Measurements from ENCODE around the gene TTYH3. TPM values are rescaled to one million over a fixed set of nuclear protein-coding genes. Genes with fewer than 3 reads are reported as not detected.

Gene TTYH3
- total RNA-seq, 1 donor from 2014 or later: 23.7 TPM

DNA sequence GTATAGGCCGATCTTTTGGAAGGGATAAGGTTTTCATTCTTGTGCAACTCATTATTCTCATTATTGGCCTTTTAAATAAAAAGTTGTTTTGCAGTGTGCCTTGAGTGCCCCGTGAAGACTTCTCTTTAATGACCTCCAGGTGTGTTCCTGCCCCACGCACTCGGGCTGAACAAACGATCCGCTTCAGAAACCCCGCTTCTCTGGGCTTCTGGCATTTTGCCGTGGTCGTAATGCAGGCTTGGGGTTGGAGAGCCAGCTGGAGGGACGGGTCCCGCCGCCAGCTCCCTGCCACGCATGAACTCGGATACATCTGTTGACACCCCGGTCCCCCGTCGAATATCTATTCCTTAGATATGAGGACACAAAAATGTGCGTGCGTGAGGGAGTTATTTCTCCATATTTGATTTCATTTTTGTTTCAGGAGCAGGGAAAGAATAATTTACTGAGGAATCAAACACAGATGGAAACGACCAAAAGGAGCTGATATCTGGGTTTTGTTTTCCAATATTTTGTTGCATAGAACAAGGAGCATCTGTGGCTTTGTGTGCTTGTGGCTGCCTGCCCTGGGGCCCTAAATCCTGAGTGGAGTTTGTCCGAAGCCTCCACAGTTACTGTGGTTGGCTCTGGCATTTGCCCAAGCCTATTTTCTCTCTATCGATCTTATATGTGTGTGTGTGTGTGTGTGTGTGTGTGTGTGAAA, 17.0 kb upstream of the TTYH3 start:
- intact Hi-C loops (cut with micrococcal nuclease): no loop called here

DNA sequence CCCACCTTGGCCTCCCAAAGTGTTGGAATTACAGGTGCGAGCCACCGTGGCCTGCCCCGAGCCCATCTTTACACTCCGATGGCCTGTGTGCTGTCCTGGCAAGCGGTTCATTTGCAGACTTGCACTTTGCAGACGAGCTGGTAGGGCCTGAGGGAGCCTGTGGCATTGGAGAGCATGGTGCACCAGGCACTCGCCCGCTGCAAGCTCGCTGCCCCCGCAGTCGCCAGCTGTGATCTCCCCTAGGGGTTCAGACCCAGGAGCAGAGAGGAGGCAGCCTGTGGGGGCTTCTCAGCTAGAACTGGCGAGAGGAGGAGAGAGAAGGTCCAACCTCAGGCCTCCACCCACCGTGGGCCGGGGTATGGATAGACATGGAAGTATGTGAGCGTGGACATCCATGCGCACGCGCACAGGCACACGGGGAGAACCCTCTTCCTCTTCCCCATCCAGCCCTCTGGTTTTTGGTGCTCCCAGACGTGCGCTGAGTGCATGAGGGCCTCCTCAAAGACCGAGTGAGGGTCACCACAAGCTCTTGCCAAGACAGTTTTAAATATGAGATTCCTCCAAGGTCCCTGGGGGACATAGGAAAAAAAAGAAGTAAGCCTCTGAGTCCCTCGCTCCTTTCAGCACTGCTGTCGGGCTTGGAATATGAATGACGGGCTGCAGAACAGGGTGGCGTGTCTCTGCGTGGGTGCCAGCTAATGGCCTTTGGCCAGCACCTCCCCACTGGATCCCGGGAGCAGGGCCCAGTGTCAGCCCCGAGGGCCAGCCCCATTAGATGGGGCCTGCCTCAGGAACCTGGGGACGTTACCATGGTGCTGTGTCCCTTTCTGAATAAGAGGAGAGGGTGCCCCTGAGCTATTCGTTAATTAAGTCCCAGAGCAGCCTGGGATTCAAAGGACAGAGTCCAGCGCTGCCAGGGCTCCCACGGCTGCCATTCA, 15.1 kb upstream of the TTYH3 start:
- intact Hi-C loops (cut with micrococcal nuclease): no loop called here

DNA sequence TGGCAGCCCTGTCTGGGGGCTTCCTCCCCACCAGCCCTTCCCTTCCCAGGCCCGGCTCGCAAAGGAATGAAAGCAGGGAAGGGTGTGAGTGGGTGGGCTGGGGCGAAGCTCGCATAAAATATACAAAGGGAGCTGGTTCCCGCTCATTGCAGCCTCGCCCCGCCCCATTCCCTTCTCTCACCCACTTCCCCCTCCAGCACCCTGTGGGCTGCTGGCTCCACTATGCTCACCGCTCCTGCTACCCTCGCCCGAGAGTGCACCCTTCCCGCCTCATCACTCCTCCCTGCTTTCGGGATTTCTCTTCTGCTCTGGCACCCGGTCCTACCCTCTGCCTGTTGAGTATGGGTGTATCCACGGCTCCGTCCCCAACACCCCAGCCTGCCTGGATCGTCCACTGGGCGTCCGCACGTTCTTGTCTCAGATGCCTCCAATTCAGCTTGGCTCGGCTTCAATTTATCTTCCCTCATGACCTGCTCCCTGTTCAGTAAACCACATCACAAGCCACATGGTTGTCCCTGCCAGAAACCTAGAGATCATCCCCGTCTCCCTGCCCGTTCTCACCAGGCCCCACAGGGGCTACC, 14.4 kb upstream of the TTYH3 start:
- intact Hi-C loops (cut with micrococcal nuclease): no loop called here

DNA sequence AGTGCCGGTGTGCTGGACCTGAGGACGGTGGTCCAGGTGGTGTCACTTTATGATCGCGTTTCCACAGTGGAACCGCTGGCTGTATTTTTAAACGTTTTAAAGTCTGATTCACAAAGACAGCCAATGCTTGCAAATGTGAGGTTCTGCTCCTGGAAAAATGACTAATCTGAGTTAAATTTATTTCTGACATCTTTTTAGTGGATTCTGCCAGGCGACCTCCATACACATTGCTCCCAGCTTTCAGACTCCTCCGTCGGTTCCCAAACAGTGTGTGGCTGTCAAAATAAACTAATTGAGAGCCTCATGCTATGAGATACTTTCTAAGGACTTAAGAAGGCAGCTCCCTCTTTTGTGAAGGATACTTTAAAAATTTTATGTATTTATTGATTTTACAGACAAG, 12.7 kb upstream of the TTYH3 start:
- intact Hi-C loops (cut with micrococcal nuclease): no loop called here

DNA sequence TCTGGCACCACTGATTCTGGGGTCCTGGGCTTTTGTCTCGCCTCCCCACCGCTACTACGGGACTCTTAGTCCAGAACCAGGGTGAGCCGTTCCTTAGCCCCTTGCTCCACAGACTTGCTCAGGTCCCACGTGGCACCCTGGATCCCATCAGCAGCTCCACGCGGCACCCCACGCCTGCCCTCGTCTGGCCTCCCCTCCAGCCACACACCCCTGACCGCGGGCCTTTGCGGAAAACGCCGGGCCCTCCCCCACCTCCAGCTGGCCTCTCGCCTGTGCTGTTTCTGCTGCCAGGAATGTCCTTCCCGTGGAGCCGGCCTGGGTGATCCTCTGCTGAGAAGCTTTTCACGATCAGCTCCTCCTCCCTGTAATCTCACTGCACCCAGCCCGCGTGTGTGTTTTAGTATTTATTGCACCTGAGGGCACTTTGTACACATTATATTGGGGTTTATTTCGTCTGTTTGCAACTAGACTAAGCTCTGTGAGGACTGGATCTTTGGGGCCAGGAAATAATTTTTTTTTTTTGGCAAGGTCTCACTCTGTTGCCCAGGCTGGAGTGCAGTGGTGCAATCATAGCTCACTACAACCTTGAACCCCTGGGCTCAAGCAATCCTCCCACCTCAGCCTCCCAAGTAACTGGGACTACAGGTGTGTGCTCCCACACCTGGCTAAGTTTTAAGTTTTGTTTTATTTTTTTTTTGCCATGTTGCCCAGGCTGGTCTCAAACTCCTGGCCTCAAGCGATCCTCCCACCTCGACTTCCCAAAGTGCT, 10.5 kb upstream of the TTYH3 start:
- intact Hi-C loops (cut with micrococcal nuclease): no loop called here

DNA sequence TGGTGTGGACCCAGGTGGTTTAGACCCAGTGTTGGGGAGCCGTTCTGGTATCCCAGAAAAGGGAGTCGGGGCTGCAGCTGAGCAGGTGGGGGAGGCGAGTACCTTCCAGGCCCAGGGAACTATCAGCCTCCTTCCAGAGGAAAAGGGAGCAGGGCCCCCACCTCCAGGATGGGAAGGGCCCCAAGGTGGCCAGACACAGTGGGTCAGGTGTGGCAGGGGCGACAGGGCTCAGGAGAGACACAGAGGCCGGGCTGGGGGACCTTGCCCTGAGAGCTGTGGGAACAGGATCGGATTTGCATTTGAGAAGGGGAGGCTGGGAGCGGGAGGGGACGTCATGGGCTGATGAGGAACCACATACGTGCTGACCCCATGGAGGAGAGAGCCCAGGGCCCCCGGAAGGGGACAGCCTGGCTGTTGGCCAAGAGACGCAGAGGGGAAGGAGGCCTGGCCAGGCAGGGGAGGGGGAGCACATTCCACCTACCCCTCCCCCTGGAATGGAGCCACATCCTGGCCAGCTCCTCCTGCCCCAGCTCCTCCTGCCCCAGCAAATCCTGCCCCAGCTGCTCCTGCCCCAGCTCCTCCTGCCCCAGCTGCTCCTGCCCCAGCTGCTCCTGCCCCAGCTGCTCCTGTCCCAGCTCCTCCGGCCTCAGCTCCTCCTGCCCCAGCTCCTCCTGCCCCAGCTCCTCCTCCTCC, 9.7 kb upstream of the TTYH3 start:
- intact Hi-C loops (cut with micrococcal nuclease): no loop called here

DNA sequence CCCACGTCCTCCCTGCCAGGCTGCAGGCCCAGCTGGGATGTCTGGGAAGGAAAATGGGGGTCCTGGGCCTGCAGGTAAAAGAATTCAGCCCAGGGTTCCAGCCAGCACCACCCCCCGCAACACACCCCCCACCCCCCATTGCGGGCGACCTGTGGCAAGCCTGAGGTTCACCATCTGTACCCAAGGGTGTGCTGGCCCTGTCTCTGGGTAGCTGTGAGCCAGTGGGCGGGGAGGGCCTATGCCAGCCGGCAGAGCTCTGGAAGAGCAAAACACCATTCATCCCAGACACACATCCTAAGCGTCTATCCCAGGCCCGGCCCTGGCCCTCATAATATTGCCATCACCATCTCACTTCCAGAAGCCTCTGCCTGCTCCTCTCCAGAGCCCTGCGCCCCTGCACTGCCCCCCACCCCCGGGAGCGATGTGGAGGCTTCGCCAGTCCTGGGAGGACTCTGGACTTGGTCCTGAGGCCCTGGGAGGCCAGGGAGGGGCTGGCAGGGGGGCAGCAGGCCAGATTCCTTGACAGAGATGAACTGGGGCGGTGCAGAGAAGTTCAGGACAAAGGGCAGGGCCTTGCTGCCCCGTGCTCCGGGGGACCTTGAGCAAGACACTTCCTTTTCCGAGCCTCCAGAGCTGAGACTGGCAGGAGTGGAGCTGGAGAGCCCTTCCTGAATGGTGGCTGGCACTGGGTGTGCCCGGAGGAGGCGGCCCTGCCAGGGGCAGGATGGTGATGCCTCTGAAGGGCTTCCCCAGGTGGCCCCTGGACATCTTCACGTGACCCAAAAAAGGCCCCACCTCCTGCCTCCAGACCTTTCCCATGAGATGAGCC, 8.7 kb upstream of the TTYH3 start:
- intact Hi-C loops (cut with micrococcal nuclease): no loop called here

DNA sequence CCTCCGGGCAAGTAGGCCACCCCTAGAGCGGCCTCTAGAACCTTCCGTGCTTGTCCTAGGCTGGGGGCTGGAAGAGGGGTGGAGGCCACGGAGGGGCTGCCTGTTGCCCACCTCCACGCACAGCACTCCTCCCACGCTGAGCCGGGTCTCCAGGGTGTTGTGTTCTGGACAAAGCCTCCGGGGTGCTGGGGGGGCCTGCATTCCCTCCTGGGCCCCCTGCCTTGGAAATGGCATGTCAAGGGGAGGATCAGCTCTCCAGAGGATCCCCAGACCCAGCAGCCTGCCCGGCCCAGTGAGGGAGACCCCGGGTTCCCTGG, 8.1 kb upstream of the TTYH3 start:
- intact Hi-C loops (cut with micrococcal nuclease): no loop called here

DNA sequence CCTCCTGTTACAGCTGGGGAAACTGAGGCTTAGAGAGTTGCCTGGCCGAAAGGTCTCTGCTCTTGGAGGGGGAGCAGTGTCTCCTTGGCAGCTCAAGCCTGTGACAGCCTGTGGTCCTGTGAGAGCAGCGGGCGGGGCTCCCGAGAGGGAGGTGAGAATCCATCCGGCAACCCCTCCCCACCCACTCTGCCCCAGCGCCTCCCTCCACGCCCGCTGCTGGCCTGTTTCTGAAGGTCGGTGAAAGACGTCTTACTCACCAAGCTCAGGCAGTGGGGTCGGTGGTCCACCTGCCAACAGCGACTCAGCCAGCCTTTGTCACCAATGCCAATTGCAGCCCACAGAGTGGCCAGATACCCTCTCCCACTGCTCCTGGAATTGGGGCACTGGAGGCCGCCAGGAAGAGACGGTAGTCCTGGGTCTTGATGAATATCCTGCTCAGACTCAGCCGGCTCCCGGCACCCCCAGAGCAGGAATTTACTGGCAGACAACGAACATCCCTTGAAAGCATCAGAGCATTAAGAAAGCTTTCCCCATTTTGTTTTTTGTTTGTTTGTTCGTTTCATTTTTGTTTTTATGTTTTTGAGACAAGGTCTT, 7.4 kb upstream of the TTYH3 start:
- intact Hi-C loops (cut with micrococcal nuclease): no loop called here

DNA sequence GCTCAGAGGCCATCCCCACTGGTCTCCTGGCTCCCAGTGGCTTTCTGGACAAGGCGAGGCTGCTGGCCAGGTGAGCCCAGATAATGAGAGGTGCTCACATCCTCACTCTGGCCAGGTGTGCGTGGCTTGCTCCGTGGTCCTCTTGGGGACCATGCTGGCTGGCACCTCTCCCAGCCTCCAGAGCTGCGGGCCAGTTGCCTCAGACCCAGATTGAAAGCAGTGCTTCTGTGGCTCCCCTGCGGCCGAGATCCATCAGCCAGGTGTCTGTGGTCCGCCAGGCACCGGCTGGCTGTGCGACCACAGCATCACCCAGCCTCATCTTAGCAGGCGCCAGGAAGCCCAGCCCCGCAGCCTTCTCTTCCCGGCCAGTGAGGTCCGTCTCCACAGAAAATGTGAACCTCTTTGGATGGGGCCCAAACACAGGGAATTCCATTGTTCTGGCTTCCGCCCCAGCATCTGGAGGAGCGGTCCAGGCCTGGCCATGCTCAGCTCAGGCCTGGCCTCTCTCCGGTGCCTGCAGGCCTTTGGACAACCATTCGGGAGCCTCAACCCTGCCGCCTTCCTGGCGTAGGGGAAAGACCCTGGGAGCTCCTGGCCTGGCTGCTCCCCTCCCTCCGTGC, 5.2 kb upstream of the TTYH3 start:
- intact Hi-C loops (cut with micrococcal nuclease): no loop called here

DNA sequence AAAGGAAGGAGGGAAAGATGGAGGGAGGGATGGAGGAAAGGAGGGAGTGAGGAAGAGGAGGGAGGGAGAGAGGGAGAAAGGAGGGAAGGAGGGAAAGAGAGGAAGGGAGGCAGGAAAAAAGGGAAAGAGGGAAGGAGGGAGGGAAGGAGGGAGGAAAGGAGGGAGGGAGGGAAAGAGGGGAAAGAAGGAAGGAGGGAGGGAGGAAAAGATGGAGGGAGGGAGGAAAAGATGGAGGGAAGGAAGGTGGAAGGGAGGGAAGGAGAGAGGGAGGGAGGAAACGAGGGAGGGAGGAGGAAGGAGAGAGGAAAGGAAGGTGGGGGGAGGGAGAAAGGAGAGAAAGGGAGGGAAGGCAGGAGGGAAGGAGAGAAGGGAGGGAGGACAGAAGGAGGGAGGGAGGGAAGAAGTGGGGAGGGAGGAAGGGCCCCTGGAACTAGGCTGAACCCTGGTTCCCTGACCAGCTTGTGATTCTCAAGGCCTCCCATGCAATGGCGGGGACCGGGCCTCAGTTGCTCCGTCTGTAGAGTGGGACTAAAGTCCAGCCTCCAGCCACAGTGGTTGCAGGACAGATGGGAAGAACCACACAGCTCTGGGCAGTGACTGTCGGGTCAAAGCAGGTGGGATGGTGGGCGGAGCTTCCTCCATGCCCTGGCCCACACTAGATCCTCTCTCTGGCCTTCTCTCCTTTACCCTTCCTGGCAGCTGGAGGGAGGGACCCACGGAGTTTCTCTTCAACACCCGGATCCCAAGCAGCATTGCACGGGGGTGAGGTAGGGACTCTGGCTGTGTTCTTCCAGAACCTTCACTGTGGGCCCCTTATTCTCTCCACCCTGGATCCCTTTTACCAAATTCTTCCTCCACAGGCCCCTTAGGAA, 4.3 kb upstream of the TTYH3 start:
- intact Hi-C loops (cut with micrococcal nuclease): no loop called here

DNA sequence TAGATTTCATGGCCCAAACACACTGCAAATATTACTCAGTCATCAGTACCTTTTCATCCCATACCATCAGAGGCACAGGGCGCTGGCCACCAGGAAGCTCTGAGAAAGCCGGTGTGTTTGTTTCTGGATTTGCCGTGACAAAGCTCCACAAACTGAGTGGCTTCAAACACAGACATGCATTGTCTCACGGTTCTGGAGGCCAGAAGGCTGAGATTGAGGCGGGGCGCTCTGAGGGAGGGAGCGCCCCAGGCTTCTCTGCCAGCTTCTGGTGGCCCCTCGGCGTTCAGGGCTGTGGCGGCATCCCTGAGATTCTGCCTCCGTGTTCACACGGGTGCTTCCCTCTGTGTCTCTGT, 3.7 kb upstream of the TTYH3 start:
- intact Hi-C loops (cut with micrococcal nuclease): no loop called here

DNA sequence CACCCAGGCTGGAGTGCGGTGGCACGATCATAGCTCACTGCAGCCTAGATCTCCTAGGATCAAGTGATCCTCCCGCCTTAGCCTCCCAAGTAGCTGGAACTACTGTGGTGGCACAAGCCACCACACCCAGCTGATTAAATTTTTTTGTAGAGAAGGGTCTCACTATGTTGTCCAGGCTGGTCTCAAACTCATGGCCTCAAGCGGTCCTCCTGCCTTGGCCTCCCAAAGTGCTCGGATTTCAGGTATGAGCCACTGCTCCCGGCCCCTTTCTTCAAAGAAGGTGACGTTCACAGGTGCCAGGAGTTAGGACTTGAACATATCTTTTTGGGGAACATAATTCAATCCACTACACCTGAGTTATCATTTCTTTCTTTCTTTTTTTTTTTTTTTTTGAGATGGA, 2.9 kb upstream of the TTYH3 start:
- intact Hi-C loops (cut with micrococcal nuclease): no loop called here

DNA sequence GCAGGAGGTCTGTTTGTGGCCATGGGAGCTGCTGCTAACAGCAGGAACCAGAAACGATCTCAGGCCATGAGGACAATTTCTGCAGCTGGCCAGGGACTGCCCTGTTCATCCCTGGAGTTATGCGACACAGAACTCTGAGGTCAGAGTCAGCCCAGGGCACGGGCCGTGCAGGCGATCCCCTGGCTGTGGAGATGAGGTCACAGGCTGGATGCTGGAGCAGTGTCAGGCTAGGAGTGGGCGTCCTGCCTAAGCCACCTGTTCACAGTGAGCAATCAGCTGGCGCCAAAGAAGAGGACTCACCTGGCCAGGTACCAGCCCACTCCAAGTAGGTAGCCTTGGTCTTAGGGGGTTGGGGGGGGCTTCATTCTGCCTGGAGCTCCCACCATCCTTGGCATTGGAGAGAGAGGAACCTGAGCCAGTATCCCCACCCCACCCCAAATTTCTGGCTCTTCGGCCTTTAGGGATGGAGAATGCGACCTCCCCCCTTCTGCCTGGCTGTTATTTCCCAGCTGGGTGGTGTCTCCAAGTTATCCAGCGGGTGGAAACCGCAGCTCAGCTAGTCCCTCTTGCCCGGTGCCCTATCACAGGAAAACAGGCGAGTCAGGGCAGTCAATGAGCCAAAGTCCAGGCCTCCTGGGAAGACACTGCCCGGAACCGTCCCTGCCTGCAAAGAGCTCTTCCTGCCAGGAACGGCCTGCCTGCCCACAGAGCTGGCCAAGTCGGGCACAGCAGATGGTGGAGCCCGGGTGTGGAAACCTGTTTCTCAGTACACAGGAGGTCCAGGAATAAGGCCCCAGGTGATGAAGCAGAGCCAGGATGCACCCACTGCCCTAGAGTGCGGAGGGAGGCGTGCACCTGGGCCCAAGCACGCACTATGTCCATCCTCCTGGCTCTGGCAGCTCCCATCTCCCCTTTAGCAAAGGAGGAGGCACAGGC, 1.8 kb upstream of the TTYH3 start:
- intact Hi-C loops (cut with micrococcal nuclease): loop anchor here (2.0 kb wide), 2 partner anchors 79 to 227 kb away; partner anchors contain the start of gene CHST12

DNA sequence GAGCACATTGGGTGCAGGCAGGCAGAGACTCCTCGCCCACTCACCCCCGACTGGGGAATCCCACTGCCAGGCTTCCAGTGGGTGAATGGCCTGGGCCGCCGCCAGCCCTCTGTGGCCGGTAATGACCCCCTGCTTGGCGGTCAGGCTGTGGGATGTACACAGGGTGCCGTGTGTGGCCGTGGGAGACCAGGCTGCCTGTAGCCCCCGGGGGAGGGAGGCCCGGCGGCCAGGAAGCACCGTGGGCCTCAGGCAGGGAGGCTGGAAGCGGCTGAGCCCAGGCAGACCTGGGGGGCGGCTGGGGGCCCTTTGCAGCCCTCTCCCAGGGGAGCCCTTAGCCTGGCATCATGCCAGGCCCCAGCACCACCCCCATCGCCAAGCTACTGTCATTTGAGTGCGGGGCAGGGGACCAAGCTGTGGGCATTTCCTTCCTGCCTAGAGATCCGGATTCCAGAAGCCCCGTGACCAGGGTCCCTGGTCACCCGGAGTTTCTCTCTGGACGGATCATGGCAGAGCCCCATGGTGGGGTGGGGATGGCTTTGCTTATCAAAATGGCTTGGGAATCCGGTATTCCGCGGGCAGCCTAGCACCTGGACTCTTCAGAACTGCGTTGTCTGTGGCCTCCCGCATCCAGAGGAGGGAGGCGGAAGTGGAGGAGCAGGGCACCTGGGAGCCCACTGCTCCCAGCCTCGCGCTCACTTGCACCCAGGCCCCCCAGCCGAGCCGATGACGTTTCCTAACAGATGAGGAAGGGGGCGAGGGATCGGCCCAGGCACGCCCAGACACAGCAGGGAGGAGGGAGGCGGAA, 1.1 kb downstream of the TTYH3 start:
- intact Hi-C loops (cut with micrococcal nuclease): loop anchor here (1.0 kb wide), 1 partner anchor 82 kb away; no protein-coding TSS in a partner anchor

DNA sequence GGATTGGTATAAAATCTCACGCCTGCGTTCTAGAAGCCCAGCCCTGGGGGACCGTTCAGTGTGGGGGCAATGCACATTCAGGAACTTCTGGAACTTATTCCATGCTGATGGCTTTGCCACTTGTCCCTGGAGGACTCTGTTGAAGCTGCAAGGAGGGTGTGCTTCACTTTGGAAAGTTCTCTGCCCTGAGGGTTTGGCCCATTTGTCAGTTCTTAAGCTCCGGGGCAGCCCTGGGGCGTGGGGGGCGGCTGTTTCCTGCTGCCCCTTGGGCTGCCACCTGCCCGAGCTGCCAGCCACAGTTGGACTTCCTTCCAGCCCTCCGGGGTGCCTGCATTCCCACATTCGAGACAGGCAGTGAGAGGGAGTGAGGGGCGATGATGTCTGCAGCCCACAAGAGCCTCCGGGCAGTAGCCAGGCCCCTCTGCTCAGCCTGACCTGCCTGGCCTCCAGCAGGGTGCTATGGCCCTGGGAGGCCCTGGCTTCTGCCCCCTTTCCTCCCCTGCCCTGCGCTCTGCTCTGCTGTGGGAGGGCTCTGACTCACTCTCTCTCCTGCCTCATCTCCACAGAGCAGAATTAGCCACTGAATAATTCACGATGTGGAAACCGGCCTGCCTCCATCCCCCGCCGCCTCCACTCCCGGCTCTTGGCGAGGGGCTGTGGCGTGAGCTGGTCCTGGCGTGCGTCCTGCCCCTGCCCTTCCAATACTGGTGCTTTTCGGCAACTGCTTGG, 1.9 kb downstream of the TTYH3 start:
- intact Hi-C loops (cut with micrococcal nuclease): loop anchor here (1.0 kb wide), 1 partner anchor 82 kb away; no protein-coding TSS in a partner anchor

Data from T-helper 1 cell treated with Interleukin-12 subunit alpha and Interleukin-12 subunit beta and Interleukin-4 antibody, amounts not matched to agents 30 ng/mL and 1 ng/mL, for 36 hours (primary cell).